Stimulated activated CD4-positive, alpha-beta T cell treated with anti-CD3 and anti-CD28 coated beads, Interleukin-4, amount 100 ng/mL, for 4 hours (primary cell): ENCODE results near the gene SEMA6B.
"Not testable (repeated sequence)": the region's sequence is repeated elsewhere in the genome, so short reads cannot be mapped to it uniquely, and the experiment has no call there.

Source experiments
- DNase-seq, 2 experiments: peaks; one replicate each; pipeline ENCODE4 v3.0.0-alpha.2; 2020

SEMA6B gene

GRCh38 chr19:4542896-4543841, 16.3 kb downstream of the SEMA6B start:
- no peak for DNase-seq

DNA sequence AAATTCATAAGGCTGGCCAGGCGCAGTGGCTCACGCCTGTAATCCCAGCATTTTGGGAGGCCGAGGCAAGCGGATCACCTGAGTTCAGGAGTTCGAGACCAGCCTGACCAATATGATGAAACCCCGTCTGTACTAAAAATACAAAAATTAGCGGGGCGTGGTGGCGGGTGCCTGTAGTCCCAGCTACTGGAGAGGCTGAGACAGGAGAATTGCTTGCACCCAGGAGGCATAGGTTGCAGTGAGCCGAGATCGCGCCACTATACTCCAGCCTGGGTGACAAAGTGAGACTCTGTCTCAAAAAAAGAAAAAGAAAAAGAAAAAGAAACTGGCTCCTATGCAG, 17.7 kb downstream of the SEMA6B start:
- not testable (repeated sequence) for DNase-seq

DNA sequence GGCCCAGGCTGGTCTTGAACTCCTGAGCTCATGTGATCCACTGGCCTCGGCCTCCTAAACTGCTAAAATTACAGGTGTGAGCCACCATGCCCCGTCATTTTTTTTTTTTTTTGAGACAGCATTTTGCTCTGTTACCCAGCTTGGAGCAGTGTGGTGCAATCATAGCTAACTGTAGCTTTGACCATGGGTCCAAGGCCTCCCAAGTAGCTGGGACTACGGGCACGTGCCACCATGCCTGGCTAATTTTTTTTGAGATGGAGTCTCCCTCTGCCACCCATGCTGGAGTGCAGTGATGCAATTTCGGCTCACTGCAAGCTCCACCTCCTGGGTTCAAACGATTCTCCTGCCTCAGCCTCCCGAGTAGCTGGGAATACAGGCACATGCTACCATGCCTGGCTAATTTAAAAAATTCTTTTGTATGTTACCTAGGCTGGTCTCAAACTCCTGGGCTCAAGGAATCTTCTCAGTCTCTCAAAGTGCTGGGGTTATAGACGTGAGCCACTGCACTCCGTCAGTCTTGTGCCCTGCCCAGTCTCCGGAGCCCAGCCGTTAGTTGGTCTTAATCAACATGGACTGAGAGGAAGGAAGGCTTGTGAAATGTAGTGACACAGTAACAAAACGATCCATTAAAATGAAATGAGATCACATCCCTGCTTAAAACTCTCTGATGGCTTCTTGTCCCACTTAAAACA, 18.2 kb downstream of the SEMA6B start:
- DNase-seq: no peak

DNA sequence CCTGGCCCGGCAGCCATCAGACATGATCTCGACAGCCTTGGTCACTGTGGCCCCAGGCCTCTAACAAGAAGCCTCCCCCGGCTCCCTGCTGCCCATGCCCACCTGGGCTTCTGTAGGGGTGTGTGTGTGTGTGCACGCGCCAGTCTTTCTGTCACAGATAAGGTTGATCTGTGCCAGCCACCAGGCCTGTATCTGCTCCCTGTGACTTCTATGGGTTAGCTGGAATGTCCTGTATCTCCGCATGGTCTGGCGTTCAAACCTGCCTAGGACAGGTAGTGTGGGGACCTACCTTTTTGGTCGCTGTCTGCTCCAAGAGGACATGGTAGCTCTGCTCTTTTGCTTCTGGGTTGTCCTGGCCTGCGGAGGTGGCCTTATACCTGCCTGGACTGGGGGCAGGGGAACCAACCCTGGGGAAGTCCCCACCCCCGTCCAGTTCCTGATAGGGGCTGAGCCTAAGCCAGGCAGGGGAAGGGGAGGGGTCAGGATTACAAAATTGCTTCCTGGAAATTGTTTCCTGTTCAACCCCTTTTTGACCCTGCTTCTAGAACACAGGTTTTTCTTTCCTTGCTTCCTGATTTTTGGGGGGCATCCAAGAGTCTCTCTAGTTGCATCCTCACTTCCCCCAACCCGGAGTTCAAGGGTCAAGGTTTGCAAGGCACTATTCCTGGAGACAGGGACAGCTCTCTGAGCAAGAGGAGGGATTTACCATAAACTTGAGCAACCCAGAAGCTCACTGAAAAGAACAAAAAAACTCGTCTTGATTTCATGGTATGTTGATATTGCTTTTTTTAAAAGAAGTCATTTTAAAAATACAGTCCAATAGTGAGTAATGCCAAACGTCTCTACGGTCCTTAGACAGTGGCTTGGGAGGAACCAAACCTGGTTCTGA, 19.5 kb downstream of the SEMA6B start, which contains the start of gene LRG1:
LRG1 (minus strand) TSS at position 344 of the 889 bp plus-strand sequence; CDS start at position 321, 23 bp downstream.
- peak in 1 of 2 experiments; percentile 23 for DNase-seq

- no peak for DNase-seq
These were observed 20.3 kb downstream of the SEMA6B start for GRCh38 chr19:4539169-4539692.

DNA sequence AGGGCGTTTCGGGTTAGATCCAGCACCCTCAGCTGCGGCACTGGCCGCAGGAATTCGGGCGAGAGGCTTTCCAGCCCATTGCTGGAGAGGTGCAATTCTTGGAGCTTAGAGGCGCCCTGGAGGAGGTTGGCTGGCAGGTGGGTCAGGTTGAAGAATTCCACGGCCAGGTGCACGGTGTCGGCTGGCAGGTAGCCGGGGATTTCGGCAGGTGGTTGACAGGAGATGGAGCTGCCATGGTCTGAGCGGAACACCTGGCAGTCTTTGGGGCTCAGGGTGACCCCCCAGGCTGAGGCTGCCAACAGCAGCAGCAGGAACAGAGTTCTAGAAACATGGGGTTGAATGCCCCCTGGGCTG, 20.9 kb downstream of the SEMA6B start:
- no peak for DNase-seq

DNA sequence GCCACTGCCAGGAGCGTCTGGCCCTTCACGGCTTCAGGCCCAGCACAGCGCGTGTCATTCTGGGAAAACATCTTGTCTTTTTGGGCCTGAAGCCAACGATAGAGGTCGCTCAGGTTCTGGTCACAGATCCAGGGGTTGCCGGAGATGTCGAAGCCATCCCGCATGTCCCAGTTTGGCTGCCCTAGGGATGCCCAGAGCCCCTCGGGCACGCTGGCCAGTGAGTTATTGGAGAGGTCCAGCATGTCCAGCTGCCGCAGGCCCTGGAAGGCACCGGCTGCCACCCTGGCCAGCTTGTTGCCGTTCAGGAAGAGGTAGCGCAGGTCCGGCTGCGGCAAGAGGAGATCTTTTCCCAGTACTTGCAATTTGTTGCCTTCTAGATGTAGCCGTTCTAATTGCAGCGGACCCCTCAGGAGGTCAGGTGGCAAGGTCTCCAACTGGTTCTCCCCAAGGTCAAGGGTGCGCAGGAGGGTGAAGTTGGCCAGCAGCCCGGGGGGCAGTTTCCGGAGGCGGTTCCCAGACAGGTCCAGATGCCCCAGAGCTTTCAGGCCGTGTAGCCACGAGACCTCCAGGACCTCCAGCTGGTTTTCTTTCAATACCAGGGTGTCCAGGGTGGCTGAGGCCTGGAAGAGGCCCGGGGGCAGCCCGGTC, 21.4 kb downstream of the SEMA6B start:
- DNase-seq: no peak

GRCh38 chr19:4536798-4537197, 22.7 kb downstream of the SEMA6B start:
- DNase-seq: no peak

DNA sequence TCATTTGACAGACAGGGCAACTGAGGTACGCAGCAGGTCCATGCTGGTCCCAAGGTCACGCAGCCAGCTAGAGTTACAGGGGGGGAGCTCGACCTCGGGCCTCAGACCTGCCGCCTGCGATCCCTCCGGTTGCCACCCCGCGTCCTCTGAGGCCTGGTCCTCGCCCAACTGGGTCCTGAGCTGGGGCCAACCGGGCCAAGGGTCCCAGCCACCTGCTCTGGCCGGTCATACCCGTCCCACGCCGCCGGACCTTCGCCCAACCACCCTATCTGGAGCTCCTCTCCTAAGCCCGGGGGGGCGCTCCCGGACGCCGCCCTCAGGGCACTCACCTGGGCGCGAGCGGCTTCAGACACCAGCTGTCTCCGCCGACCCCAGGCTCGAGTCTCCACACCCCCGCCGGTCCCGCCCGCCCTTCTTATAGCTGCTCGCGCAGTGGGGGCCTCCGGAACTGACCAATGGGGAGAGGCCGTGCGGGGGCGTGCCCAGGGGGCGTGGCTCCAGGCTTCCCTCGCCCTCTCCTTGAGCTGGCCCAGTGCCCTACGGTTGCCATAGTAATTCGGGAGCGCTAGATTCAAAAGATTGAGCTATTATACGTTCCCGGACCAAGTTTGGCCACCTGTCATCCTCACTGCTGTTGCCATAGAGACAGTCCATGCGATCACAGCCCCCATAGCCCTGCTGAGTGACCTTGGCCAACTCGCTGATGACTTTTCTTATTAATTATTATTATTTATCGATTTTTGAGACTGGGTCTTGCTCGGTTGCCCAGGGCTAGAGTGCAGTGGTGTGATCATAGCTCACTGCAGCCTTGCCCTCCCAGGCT, 24.4 kb downstream of the SEMA6B start, which contains the start of gene PLIN5:
PLIN5 (minus strand) TSS at position 389 of the 823 bp plus-strand sequence. CDS start 1,150 bp downstream, outside the sequence.
- DNase-seq: peak; percentile 37 to 41

DNA sequence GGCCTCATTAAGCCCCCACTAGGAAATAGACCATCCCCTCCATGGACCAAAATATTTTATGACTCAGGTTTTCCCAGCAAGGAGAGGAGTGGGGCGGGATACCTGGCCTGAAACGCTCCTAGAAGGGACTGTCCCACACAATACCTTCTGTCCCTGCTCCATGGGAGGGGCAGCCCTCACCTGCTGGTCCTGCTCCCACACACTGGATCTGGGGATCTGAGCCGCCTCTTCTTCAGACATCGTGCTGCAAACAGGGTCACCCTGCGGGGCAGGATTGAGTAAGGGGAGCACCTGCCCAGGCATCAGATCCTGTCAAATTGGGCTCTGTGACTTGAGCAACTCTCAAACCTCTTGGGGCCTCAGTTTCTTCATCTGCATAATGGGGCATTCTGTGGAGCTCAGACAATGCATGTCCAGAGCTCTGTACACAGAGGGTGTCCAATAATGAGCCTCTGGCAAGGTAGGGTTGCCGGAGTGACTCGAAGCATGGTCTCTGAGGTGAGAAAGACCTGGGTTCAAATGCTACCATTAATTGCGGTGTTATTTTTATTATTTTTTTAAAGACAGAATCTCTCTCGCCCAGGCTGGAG, 25.6 kb downstream of the SEMA6B start:
- no peak for DNase-seq

DNA sequence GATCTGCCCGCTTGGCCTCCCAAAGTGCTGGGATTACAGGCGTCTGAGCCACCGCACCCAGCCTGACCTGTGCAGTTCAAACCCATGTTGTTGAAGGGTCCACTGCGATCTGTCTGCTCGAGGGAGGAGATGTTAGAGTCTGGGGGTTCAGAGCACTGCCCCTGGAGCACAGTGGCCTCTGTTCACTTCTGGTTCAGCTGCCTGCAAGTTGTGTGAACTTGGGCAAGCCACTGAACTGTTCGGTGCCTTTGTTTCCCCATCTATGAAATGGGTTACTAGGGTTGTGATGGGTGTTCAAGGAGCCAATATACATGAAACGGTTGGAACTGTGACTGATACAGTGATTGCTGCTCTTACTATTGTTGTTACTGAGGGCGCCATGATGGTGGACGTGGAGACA, 26.1 kb downstream of the SEMA6B start:
- DNase-seq: no peak

GRCh38 chr19:4531562-4532165, 27.8 kb downstream of the SEMA6B start:
- no peak for DNase-seq

DNA sequence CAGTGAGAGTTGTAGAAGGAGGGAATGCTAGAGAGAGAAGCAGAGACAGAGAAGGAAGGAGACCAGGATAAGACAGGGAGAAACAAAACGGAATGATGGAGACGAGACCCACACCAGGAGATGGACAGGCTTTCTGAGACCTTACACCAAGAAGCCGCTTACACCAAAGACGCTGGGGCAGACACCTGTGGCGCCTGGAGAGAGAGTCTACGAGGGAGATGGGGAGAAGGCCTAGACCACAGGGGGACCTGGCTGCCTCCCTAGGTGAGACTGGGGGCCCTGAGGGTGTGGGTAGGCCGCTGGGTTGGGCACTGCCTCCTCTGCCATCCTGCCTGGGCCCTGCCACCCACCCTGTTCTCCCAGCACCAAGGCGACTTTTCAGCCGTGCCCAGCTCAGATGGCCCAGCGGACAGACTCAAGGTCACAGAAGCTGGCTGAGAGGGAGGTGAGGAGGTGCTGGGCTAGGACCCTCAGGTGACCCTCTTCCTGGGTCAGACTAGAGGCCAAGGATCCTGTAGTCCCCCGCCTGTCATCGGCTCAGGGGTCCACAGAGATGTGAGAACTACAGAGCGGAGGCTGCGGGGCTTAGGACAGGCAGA, 29.5 kb downstream of the SEMA6B start:
- DNase-seq: no peak

GRCh38 chr19:4528843-4529242, 30.6 kb downstream of the SEMA6B start:
- DNase-seq: no peak

- DNase-seq: not testable (repeated sequence)
These were observed 32.1 kb downstream of the SEMA6B start for GRCh38 chr19:4527377-4527776.

GRCh38 chr19:4525563-4526002, 33.9 kb downstream of the SEMA6B start:
- DNase-seq: no peak

- peak; percentile 50 to 67 for DNase-seq
These were observed 34.5 kb downstream of the SEMA6B start for GRCh38 chr19:4524808-4525562.

DNA sequence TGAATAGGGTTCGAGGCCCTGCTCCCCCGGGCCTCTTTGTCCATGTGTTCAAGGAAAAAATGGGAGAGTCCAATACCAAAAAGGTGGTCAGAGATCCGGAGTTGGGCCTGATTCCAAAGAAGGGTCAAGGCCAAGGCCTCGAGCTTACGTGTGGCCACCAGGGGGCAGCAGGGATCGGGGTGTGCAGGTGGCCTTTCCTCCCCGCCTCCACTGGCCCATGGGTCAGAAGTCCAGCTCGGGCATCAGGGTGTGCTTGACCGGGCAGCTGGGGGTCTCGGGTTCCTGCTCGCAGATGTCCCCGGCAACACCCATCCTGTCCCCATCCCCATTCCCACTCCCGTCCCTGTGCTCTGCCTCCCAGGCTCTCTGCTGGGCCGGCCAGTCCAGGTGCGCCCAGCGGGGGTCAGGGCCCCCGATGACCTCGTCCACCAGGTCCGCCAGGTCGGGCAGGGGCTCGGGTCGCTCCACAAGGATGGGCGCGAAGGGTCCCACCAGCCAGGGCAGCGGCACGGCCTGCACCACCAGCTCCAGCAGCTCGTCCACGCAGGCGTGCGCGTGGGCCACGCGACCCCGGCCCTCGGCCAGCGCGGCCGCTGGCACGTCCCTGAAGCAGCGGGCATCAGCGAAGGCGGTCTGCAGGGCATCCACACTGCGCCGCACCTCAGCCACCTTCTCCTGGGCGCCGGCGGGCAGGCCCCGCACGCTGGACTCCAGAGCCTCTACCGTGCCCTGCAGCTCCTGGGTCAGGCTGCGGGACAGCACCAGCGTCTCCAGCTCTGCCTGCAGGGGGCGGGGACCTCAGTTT, 36.0 kb downstream of the SEMA6B start:
- DNase-seq: peak in 1 of 2 experiments; percentile 34
